CD4-positive, alpha-beta T cell treated with Interleukin-21 for 1 hour (primary cell): ENCODE results near the gene SYT1.
"Not testable (repeated sequence)": the region's sequence is repeated elsewhere in the genome, so short reads cannot be mapped to it uniquely, and the experiment has no call there.

Source experiments
- DNase-seq: peaks from one replicate; pipeline ENCODE4 v3.0.0-alpha.2; 2020

Gene SYT1

DNA sequence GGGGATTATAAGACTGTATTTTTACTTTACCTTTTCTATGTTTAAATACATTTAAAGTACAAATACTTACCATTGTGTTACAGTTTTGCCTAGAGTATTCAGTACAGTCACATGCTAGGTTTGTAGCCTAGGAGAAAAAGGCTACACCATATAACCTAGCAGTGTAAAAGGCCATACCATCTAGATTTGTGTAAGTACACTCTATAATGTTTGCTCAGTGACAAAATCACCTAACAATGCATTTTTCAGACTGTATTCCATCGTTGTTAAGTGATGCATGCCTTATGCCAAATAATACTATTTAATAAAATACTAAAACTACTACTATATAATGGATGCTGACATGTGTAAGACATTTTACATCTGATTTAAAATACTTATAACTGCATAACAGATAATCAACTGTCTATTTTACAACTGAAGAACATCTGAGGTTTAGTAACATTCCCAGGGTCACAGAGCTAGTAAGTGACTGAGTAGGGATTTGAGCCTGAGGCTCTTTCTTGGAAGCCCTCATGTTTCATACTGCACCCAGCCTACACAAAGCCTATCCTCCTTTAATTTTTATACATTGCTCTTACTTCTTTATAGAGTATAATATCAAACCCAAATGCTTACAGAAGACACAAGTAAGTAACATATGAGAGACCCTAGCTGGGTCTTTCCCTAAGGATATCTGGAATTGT lies 296.8 kb downstream of the SYT1 start:
- no peak for DNase-seq

DNA sequence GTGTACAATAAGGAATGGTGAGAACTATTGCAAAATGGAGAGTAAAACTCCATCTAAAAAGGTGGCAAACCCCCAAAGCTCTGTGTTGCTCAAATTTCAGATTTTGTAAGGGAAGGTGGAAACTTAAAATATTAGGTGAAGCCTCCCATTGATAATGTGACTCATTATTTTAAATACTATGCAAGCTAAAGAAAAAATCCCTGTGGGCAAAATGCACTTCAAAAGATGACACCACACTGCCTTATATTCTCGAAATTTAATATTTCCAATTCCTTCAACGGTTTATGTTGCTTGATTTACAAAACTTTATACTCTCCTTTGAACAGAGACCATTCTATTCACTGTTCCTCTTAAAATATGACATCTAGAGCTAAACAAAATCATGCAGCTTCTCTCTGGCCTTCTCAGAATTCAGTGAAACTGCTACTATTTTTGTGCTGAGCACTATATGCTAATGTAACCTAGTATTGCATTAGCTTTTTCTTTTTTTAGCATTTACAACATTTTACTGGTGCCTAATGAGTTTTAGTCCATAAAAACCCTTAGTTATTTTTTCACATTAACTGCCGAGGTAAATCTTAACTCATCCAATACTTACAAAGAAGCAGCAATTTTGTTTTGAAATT lies 297.7 kb downstream of the SYT1 start:
- no peak for DNase-seq

DNA sequence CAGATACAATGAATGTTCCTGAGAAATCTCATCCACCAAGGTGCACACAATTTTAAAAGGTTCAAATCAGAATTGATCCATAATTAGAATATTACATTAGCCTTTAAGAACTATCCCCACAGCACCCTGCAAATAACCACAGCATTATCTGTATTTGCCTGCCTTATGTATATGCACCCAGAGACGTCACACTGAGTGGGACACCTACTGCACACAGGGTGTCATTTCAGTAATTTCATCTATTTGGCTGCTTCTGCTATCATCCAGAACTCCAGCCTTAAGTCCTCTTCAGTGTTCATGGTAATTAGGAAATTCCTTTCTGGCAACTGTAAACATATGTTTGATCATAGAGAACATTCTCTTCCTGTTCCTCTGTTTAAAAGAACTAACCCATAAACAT lies 298.4 kb downstream of the SYT1 start:
- no peak for DNase-seq

DNA sequence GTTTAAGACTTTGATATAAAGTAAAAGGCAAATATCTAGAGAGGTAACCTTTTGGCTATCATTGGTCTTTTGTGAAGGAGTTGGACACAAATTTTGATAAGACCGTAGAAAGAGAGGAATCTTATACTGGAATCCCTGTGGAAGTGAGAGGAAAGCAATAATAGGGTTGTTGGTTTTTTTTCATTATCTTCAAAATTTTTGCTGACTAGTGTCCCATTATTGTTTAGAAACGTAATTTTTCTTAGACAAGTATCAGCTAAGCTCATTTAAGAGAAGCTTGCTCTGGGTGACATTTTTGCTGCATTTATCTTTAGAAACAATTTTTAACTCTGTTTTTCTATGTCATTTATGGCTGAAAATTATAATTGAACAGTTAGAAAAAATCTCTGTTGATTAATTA lies 300.3 kb downstream of the SYT1 start:
- DNase-seq: no peak

DNA sequence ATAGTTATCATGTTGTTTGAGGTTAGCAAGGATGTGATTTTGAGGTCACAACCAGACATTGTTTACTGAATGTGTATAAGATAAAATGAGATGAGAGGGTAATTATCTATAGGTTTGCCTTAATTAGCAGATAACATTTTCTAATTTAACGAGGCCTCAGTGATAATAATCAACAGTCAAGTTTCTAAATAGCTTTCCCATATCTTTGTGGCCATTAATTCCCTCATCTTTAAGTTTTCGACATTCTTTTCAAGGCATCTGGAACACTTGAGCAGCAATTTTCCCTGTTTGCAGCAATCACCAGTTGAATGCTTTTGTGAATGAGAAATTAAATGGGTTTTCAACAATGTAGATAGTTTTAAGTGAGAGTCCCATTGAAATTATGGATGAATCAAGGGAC lies 304.1 kb downstream of the SYT1 start:
- DNase-seq: no peak

DNA sequence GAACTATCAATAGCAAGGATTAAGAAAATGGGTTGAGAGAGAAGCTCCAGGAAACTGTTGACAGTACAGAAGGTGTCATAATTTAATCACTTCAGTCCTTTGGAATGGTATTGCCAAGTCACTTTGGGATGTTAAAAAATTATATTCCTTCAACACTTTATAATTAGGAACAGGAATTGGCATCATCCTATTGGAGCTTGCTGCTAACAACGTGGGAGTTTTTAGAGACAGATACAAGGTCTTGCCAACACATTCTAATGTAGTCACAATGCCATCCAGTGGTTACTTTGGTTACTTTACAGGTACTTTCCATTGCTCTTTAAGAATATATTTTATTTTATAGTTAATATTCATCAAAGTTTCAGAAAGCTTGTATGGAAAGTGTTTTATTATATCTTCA lies 310.1 kb downstream of the SYT1 start:
- no peak for DNase-seq

DNA sequence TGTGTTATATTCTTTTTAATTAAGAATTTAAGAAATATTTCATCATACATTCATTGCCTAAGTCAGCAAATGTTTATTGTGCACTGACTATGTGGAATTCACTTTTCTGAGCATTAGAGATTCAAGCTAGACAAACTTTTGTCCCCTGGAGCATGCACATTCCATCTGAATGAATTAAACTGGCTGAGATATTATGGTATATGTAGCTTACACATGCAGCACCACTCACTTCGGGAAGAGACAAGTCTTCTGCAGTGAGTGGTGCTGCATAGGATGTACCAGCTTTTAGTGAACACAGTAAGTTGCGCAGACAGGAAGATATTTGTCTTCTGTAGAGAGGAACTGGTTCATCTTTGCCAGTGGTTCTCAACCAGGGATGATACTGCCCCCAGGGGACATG lies 318.4 kb downstream of the SYT1 start:
- DNase-seq: no peak

DNA sequence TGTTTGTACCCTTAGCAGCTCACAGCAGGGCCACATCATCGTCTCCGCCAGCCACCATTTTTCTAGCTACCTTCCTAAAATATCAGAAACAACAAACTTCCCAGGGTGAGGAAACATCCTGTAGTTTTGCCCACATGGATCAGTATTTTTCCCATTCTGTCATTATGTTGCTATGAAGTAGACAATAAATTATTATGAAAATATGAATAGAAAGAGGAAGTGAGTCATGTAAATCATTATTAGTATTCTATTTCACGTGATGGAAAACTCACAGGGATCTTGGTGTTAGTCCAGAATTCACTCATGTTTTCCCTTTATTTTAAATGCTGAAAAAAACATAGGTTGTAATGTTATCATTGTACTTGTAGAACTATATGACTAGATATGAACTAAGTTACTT lies 319.4 kb downstream of the SYT1 start:
- no peak for DNase-seq

DNA sequence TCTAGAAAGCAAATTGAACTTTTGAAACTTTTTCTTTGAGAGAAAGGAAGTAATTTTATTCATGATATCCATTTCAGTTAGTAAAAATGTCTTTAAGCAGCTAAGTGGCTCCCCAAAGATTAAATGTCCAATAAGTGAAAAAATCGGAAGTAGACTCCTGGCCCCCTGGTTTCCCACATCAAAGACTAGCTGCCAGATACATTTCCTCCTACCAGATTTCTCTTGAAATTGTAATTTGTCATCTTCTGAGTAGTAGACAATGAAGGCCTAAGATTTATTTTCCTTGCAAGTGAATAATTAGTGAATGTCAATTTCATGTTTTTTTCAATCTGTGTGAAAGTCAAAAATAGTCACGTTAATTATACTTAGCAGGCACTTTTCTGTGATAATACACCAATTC lies 321.9 kb downstream of the SYT1 start:
- DNase-seq: no peak

DNA sequence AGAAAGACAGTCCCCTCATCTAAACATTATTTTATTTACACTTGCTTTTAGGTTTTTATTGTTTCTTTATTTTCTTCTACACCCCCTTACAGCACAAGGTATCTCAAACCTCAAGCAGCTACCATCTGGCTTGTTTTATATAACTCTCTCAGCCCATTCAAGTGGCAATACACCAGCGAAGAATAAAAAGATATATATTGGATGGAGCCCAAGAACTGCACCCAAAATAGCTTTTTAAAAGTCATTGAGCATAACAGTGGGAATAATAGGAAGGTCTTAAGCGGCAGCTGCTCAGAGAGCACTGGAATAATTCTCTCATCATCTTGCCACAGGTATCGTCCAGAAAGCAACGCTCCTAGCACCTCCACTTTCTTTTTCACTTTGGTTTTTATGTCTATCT lies 322.5 kb downstream of the SYT1 start:
- DNase-seq: no peak

DNA sequence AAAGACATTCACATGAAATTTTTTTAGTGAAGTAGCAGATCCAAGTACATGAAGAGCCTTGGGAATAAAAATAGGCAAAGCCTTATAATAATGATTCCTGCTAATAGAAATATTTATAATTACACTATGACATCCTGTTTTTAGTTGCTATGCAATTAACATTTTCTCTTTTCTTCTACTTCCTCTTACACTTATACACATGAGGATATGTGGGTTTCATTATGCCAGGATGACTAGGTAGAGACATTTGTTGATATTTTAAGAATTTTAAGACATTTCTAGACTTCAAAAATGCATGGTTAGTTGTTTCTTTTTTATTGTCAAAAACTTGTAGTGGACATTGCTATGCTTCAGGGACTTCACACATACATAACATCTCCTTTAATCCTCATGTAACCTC lies 326.8 kb downstream of the SYT1 start:
- DNase-seq: no peak

DNA sequence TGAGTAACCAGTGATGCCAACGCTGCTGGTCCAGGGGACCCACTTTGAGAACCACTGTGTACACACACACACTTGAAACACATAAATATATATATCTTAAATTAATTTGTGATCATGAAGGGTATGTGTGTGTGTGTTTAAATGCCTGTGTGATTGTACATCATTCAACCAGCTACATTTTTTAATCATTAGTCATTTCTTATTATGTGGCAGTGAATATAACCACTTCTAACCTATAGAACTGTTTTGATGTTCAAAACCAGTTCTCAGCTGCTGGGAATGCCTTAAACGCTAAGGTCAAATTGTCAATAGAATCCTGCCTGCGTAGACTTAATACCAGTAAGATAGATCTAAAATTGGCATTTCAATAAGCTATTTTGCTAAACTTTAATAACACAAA lies 330.0 kb downstream of the SYT1 start:
- DNase-seq: no peak

DNA sequence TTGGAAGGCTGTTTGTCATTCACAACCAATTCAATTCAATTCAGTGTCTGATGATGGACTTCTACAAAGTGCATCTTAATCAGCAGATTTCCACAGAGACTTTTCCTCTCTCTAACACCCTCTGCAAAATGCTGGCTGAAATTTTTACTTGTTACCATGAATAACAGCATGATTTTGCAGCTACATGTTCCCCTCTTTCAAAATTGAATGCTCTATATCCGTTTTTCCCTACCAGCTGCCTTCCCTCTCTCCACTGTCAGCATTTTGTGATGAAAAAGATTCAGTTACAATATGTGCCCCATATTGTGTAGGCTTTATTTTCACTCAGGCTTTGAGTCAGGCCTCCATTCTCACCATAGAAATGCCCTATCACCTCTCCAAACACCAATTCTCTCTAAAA lies 334.6 kb downstream of the SYT1 start:
- DNase-seq: no peak

DNA sequence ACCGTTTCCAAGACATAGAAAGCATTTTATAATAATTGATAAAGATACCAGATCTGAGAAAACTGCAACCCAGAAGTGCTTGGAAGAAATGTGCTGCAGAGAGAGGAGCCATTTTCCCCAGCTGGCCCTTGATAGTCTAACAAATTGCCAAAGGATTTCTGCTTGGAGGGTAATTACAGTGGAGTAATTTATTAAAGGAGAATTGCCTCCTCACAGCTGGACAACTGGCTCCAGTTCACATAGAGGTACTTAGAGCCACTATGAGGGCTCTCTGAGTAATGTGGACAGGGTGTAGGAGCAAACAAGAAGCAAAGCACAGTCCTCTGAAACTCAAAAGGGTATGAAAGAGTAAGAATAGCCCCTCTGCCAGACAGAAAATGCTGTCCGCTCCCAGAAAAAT lies 335.6 kb downstream of the SYT1 start:
- no peak for DNase-seq

DNA sequence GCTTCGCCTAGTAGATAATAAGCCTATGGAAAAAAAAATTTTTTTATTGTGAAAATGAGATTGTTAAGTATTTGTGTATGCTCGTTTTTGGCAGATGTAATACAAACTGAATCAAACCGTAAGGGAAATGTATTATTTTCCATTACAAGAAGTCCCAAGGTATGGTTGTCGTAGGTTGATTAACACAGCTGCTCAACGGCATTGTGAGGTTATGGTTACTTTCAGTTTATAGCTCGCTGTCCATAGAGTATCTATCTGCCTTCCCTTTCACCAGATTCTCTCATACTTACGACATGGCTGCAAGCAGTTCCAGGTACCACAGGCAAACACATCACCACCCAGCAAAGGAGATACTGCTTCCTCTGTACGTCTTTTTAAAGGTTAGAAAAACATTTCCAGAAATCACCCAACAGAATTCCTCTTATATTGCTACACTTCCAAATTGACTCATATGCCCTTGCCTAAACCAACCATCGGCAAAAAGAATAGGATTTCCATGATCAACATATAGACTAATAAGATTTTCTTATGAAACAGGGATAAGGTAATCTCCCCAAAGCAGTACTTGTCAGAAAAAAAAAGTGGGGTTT lies 338.6 kb downstream of the SYT1 start:
- no peak for DNase-seq

DNA sequence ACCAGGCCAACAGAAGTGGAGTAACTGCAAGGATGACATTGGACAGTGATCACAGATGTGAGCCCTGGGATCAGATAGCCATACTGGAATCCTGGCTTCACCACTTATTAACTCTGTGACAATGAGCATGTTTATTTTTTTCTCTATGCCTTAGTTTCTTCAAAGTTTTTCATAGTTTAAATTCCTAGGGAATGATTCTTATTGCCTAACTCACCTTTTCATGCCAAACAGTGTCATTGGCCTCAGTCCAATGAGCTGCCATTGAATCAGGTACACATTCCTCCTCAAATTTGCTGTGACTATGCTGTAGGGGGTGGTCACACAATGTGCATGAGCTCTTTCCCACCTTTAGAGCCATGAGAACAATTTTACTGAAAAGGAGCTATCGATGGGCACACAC lies 342.3 kb downstream of the SYT1 start:
- DNase-seq: no peak

DNA sequence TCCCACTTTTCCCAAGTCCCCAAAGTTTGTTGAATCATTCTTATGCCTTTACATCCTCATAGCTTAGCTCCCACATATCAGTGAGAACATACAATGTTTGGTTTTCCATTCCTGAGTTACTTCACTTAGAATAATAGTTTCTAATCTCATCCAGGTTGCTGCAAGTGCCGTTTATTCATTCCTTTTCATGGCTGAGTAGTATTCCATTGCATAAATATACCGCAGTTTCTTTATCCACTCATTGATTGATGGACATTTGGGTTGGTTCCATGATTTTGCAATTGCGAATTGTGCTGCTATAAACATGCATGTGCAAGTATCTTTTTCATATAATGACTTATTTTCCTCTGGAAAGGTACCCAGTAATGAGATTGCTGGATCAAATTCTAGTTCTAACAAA lies 345.8 kb downstream of the SYT1 start:
- DNase-seq: not testable (repeated sequence)

DNA sequence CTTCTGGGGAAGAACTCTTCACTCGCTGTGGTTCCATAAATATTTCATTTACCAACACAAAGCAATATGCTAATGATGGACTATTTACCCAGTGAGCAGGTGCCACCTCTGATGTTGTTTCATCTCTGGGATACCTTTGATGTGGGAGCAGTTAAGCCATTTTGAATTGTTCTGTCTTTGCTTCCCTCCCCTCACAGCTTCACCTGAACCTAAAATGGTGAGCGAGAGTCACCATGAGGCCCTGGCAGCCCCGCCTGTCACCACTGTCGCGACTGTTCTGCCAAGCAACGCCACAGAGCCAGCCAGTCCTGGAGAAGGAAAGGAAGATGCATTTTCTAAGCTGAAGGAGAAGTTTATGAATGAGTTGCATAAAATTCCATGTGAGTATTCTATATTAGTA lies 352.7 kb downstream of the SYT1 start:
- no peak for DNase-seq

DNA sequence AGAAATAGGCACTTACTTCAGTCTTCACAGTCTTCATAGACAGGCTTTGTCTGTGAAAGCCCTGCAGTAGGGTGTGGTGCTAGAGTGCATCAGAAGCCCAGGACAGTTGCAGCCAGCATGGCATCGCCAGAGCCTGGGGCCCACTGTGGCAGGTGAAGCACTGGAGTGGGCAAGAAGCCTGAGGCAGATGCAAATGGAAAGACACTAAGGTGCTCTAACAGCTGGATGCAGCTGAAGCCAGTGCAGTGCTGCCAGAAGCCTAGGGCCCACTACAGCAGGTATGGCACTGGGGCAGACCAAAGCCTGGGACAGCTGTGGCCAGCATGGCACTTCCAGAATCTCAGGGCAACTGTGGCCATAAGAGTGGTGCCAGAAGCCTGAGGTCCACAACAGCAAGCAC lies 358.6 kb downstream of the SYT1 start:
- DNase-seq: no peak

DNA sequence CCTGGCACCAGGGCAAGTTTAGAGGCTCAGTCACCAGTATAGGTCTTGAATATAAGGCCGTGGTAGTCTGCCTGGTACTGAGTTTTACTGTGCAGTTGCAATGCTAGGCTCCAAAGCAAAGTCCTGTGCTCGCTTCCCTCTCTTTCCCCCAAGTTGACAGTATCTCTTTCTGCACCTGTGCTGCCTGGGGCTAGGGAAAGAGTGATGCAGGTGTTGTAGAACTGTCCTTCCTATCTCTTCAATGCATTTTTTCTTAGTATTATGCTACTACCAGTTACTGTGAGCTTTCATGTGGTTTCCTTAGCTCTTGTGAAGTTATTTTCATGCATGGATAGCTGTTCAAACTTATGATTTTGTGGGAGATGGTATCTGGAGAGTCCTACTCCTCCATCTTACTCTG lies 359.2 kb downstream of the SYT1 start:
- no peak for DNase-seq

DNA sequence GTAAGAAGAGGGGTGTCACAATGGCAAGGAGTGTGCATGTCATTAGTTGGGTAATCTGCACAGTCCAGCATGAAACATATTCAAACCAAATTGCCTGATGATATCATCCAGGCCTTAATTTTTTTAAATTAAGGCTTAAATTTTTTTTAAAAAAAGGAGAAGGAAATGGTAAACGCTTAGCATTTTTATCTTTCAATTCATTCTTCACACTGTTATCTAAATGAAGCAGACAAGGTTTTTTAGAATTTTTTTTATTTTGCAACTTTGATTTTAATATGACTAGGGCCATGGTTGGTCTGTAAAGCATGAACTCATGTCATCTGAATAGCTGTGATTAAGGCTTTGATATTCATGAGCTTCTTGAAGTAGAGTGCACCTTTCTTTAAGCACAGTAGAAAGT lies 362.5 kb downstream of the SYT1 start:
- no peak for DNase-seq

DNA sequence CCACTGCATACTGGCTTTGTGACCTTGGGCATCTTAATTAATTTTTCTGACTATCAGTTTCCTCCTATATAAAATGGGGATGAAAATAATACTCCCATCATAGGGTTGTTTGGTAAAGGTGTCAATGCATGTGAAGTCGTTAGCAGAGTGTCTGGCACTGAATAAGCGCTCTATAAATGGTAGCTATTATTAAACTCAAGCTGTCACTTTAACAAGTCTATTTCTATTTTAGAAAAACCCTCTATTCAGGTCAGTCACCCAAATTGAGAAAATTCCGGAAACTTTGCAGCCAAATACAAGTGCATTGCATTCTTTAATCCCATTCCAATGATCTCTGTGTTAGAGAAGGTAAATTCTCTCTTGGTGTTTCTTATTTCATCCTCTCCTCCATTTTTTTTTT lies 363.1 kb downstream of the SYT1 start:
- DNase-seq: no peak

DNA sequence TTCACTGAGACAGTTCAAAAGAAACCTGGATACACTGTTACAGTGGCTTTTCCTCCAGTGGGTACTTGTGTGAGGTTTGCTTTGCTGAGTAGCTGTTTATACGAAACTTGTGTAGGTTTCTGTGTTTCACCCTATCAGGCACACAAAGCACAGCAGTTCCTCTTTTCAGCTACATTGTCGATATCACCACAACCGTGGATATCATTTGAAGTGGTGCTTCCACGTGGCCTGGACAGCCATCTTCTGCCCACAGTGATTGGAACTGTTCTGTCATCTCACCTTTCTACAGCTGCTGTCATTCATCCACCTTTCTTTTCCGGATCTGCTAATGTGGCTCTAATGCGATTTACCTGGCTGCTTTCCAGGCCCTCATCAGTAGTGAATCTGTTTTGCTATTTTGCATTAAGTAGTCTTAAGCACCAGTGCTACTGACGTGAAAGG lies 368.8 kb downstream of the SYT1 start:
- no peak for DNase-seq

DNA sequence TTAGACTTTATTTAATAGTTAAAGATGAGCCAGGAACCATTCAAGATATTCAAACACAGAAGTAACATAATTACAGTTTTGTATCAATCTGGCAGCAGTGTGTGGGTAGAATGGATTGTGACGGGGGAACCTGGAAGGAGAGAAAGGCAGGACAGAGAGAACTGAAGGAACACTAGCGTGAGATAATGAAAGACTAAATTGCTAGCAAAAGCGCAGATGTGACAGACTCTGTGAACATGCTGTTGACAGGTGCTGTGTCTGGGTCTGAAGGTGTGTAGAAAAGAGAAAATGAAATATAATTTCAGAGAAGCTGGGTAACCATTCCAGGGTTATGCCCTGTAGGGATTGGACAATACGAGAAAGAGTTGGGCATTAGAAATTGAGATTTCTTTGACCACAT lies 372.3 kb downstream of the SYT1 start:
- DNase-seq: no peak

DNA sequence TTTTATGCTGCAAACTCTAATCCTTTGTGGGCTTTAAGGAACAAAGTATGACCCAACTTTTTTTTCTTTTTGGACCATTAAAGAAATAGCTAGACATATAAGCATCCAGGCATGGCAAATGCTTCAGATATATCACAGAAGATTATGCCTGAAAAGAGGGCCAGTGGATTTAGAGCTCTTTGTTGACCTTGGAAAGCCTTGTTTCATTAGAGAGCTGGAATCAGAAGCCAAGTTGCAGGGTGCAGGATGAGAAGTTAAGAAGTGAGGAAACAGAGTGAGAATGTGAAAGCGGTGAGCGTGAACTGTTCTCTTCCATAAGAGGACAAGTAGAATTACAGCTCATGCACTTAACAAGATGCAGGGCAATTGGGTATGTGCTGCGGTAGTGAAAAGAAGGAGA lies 373.7 kb downstream of the SYT1 start:
- DNase-seq: no peak
